ENCODE measurements around the gene GABRG1.

The GABRG1 gene

GRCh38 chr4:46123913-46124755 lies at the start of gene GABRG1:
Gene GABRG1 (minus strand): TSS chr4:46124054. CDS start chr4:46123913, 141 bp downstream.
- DNase-seq (ENCODE audit: low spot score) = no peak

DNA sequence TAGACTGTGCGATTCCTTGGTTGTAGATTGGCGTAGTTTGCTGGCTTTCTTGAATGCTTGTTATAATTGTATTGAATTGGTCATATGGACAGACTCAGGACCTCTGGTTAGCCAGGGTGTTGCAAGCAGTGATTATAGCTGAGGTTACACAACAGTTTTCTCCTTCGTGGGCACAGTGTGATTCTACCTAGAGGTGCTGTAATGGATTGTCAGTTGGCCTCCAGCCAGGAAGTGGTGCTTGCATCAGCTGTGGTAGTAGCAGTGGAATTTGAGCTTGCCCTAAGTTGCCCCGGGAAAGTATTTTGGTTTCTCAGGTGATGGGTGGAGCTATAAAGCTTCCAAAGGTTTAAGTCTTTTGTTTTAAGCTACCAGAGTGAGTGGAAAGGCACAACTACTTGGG lies 23.1 kb upstream of the GABRG1 start:
- DNase-seq (ENCODE audit: low spot score) = no peak

DNA sequence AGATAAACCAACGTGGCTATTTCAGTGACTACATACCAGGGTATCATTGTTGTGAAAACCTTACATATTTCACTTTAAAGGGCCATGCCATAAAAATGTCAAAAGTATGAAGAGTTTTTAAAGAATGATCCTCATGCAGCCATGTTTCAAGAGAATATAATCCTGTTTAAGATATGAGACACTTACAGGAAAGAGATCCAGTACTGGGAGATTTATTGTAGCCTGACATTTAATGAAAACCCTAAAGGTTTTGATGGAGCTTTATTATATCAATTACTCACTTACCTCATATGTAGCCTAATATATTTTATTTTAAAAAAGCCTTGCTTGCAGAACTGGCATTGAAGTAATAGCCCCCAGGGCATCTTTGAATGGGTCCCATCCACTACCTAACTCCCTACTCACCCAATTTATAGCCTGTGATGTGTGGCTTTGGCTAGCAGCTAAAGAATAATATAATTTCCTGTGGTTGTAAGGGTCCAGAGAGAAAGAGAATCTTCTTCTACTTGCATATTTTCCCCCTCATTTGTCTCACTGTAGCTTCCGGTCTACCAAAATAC lies 7.7 kb upstream of the GABRG1 start:
- DNase-seq (ENCODE audit: low spot score) = no peak

DNA sequence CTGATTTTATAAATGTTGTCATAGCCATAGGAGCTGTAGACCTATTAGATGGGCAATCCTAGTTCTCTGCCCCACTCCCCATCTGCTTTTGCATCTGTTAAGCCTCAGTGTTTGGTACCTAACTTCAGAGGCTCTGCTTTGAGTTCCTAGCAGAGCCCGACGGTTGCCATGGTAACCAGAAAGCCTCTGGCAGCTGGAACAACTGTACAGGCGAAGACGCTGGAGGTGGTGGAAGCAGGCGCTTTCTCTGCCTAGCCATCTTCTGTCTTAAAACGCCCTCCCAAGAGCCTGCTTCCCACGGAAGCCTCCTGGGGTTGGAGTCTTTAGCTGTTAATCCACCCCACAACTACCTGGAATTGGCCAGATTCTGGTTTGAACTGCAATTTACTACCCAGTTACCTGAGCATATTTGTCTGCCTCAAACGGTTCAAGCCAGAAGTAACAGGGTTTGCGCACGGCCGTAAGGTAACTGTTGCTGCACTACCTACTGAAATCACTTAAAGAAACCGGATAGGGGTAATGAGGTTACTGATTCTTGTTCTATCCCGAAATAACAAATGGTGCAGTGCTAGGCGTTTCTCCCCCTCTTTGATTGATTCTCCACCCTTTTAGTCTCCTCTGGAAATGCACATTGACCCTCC lies 1.0 kb upstream of the GABRG1 start:
- no peak for DNase-seq (ENCODE audit: low spot score)

- no peak for DNase-seq (ENCODE audit: low spot score)
Observed at GRCh38 chr4:46081674-46082073, 42.2 kb downstream of the GABRG1 start.

- no peak for DNase-seq (ENCODE audit: low spot score)
Observed at GRCh38 chr4:46081248-46081647, 42.6 kb downstream of the GABRG1 start.

DNA sequence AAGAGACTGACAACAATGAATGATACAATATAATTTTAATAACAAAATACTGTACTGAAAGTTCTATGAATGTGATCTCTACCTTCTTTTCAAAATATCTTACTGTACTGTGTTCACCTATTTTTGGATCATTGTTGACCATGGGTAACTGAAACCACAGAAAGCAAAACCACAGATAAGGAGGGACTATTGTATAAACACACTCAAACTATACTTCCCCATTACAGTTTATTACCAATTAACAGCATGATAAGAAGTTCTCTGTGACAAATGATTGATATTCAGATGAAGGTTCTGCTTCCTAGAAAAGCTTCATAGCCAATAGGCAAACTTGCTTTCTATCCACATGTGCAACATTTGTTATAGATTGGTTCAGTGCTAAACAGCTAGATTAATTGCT lies 50.1 kb downstream of the GABRG1 start:
- DNase-seq (ENCODE audit: low spot score) = no peak

GRCh38 chr4:46051392-46051791 lies 72.5 kb downstream of the GABRG1 start:
- DNase-seq (ENCODE audit: low spot score) = no peak

GRCh38 chr4:46032056-46032455 lies 91.8 kb downstream of the GABRG1 start:
- no peak for DNase-seq (ENCODE audit: low spot score)

- no peak for DNase-seq (ENCODE audit: low spot score)
Observed at GRCh38 chr4:46016306-46016705, 107.5 kb downstream of the GABRG1 start.

GRCh38 chr4:45992728-45993127 lies 131.1 kb downstream of the GABRG1 start:
- DNase-seq (ENCODE audit: low spot score) = no peak

DNA sequence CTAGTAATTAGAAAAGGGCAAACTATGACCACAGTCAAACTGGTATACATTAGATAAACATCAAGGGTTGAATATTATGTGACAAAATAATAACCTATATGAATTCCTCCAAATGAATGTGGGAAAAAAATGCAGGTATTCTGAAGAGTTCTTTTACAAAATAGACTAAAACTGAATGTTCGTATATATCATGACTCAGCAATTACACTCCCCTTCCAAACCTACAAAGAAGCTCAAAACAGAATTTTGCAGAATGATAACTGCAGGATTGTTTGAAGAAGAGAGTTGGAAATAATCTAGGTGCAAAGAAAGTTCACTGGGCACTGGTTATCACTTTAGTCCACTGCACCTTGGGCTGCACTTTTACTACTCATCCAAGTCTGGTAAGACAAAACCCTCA lies 134.1 kb downstream of the GABRG1 start:
- no peak for DNase-seq (ENCODE audit: low spot score)

- DNase-seq (ENCODE audit: low spot score) = no peak
Observed at GRCh38 chr4:45987858-45988257, 136.0 kb downstream of the GABRG1 start.

Data from germinal center (tissue), 1 donor.